Gastroesophageal sphincter (tissue), 3 donors: ENCODE results near the gene DNAAF1.

Experiments used
- POLR2A ChIP-seq, 2 donors: fragments of 450-650 bp; IDR thresholded peaks; one replicate each; pipeline ENCODE4 v1.6.1; 2017; ENCODE audit warnings: antibody characterized with exemption in 2 of 2, mild to moderate bottlenecking in 2 of 2, moderate library complexity in 1 of 2
- POLR2AphosphoS5 ChIP-seq: sonication (generic); formaldehyde crosslinking; IDR thresholded peaks from one replicate; pipeline ENCODE4 v1.6.1; 2017; ENCODE audit warnings: antibody characterized with exemption
- TF ChIP-seq, protein P1 (sequence below), 4 experiments: fragments of 200-600 bp in 2 of 4; fragments of 450-650 bp in 2 of 4; sonication (generic) in 1 of 4; IDR thresholded peaks; one replicate each; pipeline ENCODE4 v1.5.1; 2017 to 2019; ENCODE audit warnings: antibody characterized with exemption in 4 of 4, mild to moderate bottlenecking in 2 of 4, moderate library complexity in 2 of 4

DNA sequence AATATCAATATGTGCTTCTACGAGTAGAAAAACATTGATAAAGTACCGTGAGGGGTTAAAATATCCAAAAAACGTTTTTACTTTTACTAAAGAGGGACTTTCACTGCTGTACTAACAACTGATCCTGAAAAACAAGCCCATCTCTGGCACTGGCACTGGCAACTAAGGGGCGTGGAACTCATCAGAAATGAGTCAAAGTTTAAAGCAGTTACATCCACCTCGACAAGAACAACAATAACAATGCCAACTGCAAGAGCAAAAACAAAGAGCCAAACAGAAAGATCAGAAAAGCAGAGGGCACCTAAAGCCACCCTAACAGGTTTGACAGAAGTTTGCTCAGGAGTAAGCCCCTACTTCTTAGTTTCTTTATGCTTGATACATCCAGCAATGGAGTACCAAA lies 41.4 kb upstream of the DNAAF1 start:
- TF ChIP-seq POLR2A (IDR thresholded peaks at IDR 0.05) (no peak), POLR2AphosphoS5 (no peak)
- TF ChIP-seq, protein P1, sequence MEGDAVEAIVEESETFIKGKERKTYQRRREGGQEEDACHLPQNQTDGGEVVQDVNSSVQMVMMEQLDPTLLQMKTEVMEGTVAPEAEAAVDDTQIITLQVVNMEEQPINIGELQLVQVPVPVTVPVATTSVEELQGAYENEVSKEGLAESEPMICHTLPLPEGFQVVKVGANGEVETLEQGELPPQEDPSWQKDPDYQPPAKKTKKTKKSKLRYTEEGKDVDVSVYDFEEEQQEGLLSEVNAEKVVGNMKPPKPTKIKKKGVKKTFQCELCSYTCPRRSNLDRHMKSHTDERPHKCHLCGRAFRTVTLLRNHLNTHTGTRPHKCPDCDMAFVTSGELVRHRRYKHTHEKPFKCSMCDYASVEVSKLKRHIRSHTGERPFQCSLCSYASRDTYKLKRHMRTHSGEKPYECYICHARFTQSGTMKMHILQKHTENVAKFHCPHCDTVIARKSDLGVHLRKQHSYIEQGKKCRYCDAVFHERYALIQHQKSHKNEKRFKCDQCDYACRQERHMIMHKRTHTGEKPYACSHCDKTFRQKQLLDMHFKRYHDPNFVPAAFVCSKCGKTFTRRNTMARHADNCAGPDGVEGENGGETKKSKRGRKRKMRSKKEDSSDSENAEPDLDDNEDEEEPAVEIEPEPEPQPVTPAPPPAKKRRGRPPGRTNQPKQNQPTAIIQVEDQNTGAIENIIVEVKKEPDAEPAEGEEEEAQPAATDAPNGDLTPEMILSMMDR (IDR thresholded peaks at IDR 0.05), result no peak
